HG03097 (cell line): Measurements from ENCODE around the gene CHML.

Source experiments
- ATAC-seq: cut with Tn5 transposase; IDR thresholded peaks from one replicate; pipeline ENCODE4 v1.9.1; 2021; ENCODE audit not compliant: unreplicated experiment, low FRiP score

The CHML gene

GRCh38 chr1:241591736-241592135 lies 48.4 kb downstream of the CHML start:
- ATAC-seq, result no peak

- no peak for ATAC-seq
These were observed 48.9 kb downstream of the CHML start for GRCh38 chr1:241591317-241591716.

- ATAC-seq, result no peak
These were observed 49.5 kb downstream of the CHML start for GRCh38 chr1:241590719-241591118.
